ENCODE results near the gene BTBD9.

- no peak for TF ChIP-seq EZH2 (IDR thresholded peaks at IDR 0.05; ENCODE audit: low read length, unreplicated experiment)
- TF ChIP-seq CTCF (conservative IDR thresholded peaks at IDR 0.05; ENCODE audit: low read depth, low read length) = no peak
- TF ChIP-seq EZH2phosphoT487 (IDR thresholded peaks at IDR 0.05; ENCODE audit: borderline replicate concordance, low read length) = no peak
Observed at GRCh38 chr6:38305995-38306681, 333.6 kb downstream of the BTBD9 start.

Data from PC-3 (cell line).